Stimulated activated naive CD4-positive, alpha-beta T cell treated with Interleukin-2 at 50 U/mL for 16 hours (primary cell): ENCODE results near the gene CDIP1.

Source experiments
- DNase-seq: peaks from one replicate; lab custom pipeline; 2025; lab: John Stamatoyannopoulos, UW

Gene CDIP1

DNA sequence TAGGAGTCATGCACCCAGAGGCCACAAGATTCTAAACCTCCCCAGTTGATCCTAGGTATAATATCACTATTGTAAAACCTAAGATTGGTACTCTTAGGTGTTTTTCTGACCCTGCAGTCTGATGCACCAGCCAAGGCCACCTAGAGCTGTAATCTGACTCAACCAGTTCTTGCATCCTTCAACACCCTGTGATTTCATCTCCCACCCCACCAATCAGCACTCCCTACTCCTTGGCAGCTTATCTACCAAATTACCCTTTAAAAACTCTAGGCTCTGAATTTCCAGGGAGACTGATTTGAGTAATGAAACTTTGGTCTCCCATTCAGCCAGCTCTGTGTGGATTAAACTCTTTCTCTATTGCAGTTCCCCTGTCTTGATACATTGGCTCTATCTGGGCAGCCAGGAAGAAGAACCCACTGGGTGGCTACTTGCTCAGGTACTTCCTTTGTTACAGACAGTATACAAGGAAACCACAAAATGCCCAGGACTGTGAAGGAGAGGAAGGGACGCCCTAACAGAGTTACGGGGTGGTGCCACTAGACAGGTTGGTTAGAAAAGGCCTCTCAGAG, 1.2 kb upstream of the CDIP1 start:
- DNase-seq: no peak

GRCh38 chr16:4537376-4538343, 913 bp downstream of the CDIP1 start:
- DNase-seq: no peak

GRCh38 chr16:4536391-4537106, 2.0 kb downstream of the CDIP1 start:
- no peak for DNase-seq

- no peak for DNase-seq
These were observed 2.9 kb downstream of the CDIP1 start for GRCh38 chr16:4535627-4536108.

DNA sequence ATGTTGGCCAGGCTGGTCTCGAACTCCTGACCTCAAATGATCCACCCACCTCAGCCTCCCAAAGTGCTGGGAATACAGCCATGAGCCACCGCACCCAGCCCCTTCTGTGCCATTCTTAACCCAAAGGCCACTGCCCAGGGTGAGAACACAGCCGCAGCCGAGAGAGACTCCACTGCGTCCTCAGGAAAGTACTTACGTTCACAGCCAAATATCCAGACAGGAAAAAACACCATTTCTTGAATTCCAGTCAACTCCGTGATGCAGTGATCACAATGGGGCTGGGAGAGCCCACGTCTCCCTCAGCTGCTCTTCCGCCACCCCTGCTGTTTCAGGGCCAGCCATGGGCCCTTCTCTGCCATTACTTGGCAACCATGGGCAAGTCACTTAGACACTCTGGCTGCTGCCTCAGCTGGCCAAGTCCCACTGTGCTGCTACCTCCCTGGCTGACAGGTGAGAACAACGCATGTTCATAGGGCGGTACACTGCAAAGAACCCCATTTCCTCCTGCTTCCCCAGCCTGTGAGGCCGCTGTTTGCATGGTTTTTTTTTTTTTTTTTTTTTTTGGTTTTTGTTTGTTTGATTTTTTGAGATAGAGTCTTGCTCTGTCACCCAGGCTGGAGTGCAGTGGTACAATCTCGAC, 4.3 kb downstream of the CDIP1 start:
- no peak for DNase-seq

DNA sequence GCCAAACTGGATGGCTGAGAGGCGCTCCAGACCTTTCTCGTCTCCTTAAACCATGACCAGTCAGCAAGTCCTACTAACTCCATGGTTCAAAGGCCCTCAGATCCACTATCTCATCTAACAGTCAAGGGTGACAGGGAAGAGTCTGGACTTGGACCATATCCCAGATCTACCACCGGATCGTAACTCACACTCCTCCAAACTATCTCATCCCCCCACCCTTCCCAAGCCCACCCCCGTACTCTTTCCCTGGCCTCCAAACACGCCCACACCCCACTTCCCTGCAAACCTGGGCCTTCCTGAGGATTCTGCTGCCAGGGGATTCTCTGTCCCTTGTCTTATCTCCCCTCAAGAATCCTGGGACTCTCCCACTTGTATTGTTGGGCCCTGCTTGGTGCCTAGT, 5.1 kb downstream of the CDIP1 start:
- no peak for DNase-seq

DNA sequence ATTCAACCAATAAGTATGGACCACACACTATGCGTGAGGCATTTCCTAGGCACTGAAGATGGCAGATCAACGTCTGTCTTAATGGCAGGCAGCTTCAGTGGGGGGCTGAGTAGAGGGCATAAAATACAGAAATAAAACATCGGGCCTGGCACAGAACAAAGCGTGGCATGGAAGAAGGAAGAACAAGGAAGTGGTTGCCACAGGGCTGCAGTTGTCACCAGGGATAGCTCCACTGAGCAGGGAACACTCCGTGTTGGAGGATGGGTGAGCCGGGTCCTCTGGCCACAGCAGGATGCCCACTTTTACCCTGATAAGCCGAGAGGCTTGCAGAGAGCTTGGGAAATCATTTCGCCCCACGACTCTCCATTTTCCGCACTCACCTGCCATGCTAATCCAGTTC, 6.3 kb downstream of the CDIP1 start:
- no peak for DNase-seq

- DNase-seq: no peak
These were observed 6.8 kb downstream of the CDIP1 start for GRCh38 chr16:4531811-4532210.

DNA sequence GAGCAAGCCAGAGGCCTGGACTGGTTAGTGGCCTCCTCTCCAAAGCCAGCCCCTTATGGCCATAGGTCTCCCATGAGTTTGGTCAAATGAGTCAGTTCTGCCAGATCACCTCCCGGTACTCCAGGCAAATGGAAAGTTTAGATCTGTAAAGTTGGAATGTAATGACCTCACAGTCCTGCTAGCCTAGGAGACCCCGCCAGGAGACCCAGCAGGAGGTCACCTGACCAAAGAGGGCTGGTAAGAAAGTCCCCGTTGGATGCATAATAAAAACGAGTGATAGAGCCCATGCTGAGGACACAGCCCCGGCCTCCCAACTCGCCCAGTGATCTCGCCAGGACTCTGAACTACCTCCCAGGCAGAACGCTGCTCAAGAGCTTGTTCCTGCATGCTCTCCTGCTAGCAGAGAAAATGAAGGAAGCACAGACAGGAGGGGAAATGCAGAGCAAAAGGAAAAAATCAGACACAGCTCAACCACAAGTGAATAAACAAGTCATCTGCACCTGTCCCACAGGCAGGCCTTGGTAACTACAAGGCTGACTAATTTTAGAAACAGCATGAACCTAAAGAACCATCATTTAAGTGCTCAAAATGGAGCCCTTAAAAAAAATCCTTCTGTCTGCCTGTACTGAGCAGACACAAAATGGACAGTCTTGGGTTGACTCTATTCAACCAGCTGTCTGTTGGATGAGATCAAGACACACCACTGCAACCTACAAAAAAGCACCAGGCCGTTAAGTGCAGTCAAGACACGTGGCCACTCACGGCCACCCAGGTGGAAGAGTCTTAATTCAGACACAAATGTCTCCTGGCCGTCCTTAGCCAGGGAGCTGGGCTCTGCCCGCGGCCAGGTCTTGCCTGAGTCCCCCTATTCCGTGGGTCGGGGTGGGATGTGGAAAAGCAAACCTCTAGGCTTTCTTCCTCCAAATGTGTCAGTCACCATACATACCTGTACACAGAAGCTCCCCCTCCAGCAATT, 9.2 kb downstream of the CDIP1 start:
- no peak for DNase-seq

DNA sequence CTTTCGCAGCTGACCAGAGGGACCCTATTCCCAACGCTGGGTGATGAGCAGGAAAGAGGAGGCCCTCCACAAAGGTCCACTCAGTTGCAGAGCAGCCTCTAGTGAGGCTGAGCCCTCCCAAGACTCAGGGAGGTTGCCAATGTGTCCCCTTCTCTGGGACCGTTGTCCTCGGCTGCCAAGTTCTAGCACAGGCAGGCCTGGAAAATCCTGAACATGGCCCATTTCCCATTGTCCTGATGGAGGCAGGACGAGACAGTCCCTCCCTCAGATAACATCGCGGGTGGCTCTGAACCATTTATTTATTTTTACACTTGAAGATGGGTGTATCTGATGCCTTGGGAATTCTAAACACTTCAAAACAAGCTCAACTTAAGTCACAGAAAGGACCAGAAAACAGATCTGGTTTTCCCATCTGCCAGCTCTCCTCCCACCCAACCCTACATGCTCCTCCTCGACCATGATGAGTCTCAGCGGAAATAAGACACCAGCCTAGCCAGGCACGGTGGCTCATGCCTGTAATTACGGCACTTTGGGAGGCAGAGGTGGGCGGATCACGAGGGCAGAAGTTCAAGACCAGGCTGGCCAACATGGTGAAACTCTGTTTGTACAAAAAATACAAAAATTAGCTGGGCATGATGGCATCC, 12.8 kb downstream of the CDIP1 start:
- no peak for DNase-seq

DNA sequence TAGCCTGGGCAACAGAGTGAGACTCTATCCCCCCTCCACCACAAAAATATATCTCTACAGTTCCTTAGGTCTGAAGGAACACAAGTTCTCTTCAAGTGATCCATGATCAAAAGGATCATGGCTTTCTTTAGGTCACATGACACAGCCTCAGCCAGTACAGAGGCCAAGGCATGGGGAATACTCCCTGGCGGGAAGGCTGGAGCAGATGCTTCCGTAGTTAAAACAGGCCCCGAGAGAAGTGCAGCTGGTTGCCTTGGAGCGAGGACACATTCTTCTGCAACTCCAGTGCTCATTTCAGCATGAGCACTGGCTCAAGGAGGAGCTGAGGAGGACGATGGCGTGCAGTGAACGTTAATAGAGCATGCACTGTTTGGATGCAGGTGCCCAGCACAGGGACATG, 13.5 kb downstream of the CDIP1 start:
- DNase-seq: no peak

DNA sequence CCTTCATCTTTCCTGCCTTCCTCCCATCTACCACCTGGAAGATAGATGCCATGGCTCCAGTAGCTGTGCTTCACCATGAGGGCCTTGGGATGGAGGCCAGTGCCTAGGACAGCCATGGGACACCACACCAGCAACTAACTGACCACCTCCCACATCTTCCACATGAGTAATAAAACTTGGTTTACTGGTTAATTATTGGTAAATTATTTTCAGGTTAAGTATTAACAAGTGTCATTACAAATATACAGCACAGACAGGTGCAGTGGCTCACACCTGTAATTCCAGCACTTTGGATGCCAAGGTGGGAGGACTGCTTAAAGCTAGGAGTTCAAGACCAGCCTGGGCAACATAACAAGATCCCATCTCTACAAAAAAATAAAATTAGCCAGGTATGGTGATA, 14.0 kb downstream of the CDIP1 start:
- no peak for DNase-seq

GRCh38 chr16:4523686-4524085, 14.9 kb downstream of the CDIP1 start:
- DNase-seq: no peak

DNA sequence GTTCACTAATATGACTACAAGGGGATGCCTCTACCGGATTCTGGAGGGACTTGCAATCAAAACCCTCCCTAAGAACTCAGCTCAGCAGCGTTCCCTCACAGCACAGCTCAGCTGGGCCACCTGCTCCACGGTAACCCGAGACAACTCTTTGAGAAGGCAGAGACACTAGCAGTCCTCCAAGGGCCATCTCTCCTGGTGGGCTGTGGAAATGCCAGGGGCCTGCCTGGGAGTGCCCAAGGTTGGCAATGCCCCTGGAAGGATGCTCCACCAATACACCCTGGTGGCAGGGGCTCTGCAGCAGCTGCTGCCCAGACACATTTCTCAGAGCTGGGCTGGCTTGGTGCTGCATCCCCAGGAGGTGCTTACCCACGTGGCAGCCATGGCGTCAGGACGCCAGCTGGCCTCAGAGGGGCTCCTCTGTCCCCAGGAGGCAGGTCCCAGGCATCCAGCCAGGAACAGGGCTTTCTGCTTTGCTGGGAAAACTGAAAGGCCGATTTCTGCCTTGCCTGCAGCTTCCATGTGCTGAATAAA, 16.5 kb downstream of the CDIP1 start:
- DNase-seq: no peak

DNA sequence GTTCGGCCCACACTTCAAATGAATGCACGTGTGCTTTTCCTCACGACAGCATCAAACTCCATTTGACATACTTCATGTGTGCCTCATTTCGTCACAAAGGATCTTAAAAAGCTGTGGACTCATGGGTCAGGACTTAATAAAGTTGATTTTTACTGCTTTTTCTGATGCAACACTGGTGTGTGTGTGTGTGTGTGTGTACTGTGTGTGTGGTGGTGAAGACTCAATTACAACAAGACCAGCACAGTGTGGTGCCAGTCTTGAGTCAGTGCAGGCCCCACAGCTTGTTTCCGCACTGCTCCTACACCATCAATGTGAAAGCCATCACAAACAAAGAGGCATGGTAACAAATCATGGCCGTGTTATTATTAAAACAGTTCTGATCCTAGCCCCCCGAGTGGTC, 17.7 kb downstream of the CDIP1 start:
- DNase-seq: no peak

DNA sequence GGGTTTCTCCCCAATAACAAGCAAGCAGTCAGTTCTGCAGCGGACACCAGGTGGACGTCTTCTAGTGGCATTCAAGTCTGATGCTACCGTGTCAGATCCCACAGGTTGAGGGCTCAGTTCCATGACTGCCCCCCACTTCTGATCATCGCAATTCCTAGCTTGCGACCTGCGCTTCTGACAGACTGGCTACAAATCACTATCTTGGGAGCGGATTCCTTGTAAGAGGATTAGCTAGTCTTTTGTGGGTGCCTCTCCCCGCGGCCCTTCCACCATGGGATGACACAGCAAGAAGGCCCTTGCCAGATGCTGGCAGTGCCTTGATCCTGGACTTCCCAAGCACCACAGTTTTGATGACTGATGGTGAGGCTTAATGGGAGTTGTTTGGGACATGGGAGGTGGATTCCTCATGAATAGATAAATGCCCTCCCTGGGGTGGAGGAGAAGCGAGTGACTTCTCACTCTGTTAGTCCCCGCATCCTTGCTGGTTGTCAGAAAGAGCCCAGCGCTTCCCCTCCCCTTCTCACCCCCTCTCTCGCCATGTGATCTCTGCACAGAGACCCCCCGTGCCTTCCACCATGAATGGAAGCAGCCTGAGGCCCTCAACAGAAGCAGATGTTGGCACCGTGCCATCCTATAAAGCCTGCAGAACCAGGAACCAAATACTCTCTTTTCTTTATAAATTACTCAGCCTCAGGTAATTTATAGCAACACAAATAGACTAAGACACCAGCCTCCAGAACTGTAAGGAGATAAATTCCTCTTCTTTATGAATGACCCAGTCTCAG, 19.1 kb downstream of the CDIP1 start:
- DNase-seq: no peak

- no peak for DNase-seq
These were observed 20.5 kb downstream of the CDIP1 start for GRCh38 chr16:4517812-4518680.

GRCh38 chr16:4515611-4516233, 22.9 kb downstream of the CDIP1 start:
- DNase-seq: no peak
